Prostate gland (tissue), 2 donors: ENCODE measurements around the gene TSPAN6.

Experiments used
- POLR2AphosphoS5 ChIP-seq: sonication (generic); formaldehyde crosslinking; IDR thresholded peaks from one replicate; pipeline ENCODE4 v1.6.1; 2017; ENCODE audit warnings: antibody characterized with exemption
- TF ChIP-seq, protein P1 (sequence below), 4 experiments: fragments of 200-600 bp in 2 of 4; fragments of 450-650 bp in 2 of 4; sonication (generic) in 2 of 4; IDR thresholded peaks; 1 replicate in 3 of 4; 2 replicates in 1 of 4; pipeline ENCODE4 v1.5.1; 2016 to 2019; ENCODE audit warnings: antibody characterized with exemption in 4 of 4, mild to moderate bottlenecking in 2 of 4, moderate library complexity in 2 of 4

DNA sequence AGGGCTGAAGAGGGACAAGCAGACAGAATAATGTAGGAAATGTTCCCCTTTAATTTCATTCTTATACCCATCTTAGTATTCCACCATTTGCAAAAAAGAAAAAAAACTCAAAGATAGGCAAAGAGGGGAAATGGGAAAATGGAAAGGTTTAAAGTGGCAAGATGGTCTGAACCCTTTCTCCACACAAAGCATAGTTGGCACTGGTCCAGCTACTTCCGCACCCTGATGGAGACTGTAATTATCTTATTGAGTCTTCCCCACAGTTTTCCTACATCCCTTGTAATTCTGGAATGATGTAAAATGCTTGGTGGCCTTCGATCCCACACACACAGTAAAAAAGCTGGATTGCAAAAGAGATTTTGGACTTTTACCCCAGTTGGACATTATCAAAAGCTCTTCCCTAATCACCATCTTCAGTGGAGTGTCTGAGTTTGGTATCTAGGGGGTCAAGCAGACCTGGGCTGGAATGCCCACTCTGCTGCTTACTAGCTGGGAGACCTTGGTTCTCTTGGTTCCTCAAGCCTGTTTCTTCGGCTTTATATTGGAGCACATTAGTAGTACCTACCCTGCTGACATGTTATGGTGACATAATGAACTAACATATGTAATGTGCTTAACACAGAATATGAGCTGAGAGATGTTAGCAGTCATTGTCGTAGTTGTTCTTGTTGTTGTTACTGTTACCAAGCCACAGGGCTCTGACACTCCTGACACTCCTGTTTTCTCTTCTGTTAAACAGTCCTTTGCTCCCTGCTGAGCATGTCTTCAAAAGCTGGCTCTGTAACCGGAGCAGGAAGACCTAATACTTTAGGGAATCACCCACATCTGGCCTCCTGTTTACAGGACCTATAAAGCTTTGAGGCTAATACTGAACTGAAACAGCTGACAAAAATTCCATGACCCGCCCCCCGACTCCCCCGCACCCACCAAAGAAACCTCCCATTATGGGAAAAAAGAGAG is 12.1 kb upstream of the TSPAN6 start:
- TF ChIP-seq, protein P1, sequence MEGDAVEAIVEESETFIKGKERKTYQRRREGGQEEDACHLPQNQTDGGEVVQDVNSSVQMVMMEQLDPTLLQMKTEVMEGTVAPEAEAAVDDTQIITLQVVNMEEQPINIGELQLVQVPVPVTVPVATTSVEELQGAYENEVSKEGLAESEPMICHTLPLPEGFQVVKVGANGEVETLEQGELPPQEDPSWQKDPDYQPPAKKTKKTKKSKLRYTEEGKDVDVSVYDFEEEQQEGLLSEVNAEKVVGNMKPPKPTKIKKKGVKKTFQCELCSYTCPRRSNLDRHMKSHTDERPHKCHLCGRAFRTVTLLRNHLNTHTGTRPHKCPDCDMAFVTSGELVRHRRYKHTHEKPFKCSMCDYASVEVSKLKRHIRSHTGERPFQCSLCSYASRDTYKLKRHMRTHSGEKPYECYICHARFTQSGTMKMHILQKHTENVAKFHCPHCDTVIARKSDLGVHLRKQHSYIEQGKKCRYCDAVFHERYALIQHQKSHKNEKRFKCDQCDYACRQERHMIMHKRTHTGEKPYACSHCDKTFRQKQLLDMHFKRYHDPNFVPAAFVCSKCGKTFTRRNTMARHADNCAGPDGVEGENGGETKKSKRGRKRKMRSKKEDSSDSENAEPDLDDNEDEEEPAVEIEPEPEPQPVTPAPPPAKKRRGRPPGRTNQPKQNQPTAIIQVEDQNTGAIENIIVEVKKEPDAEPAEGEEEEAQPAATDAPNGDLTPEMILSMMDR (IDR thresholded peaks at IDR 0.05) = no peak
- TF ChIP-seq POLR2AphosphoS5 = no peak
